NCI-H2227 (cell line): ENCODE measurements around the gene TEKT3.

ENCODE experiments used
- DNase-seq: peaks from one replicate; lab custom pipeline; 2025; ENCODE audit not compliant: unreplicated experiment; lab: John Stamatoyannopoulos, UW

TEKT3 gene

DNA sequence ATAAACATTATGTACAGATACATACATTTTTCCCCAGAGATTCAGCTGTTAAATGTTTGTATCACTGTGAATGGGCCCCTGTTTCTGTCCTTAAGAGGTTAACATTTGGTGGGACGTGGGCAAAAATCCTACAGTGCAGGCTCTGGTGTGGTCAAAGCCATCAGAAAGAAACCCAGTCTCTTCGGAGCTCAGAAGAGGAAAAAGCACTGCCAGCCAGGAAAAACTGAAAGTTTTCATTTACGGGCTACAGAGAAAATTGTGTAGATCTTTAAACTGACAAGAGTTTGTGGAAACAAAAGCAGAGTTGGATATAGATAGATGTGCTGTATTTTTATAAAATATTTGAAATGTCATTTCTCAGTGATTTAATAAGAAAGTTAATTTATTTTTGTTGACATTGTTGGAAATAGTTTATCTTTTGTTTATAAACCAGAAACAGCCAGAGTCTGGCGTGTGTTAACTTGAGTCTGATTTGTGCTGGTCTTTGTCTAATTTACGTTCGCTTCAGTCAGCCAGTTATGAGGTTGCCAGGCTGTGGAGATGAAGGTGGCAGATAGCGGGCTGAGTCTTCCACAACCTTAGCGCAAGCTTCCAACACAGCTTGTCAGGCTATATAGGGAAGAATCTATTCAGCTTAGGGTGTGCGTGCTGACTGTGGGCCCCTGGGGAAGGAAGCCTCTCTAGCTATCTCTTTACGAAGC lies 9.5 kb upstream of the TEKT3 start:
- DNase-seq: no peak

DNA sequence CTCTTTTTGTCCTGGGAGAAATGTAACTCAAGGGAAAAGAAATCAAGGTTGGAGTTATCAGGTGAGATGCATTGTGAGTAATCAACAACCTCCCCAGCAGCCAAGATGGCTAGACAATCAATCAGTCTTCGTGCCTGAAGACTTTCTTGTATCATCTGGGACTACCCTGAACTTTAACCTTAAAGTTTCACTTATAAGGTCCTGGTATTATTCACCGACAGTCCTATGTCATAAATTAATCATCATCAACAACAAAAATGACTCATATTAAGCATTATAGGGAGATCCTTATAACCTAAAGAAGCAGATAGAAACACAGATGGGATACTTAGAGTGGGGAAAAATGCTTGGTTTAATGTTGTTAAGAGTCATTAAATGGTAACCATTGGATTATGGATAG lies 7.7 kb upstream of the TEKT3 start:
- no peak for DNase-seq

- no peak for DNase-seq
Measured at GRCh38 chr17:15348021-15348420, 6.6 kb upstream of the TEKT3 start.

DNA sequence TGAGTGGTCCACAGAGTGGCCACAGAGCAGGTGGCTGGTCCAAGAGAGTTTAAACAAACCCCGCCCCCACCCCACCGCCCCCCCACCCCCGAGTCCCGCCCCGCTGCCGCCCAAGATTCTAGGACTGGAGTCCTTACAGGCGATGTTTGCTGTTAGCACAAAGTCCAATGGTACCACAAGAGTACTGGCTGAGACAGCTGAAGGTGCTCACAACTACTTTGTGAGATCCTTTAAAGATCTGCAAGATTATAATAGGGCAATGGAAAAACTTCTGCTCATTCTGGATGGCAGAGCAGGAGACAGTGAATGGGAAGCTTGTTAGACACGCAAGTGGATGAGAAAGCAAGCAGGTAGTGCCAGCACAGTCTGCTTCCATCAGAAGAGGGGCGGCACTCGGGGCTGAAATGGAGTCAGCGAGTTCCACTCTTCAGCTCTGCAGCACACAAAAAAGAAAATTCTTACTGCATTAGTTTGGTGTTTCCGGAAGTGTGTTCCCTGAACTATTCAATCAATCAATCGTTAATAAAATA lies 4.7 kb upstream of the TEKT3 start:
- DNase-seq: no peak

GRCh38 chr17:15343749-15344148 lies 2.4 kb upstream of the TEKT3 start:
- no peak for DNase-seq

- DNase-seq: no peak
Measured at GRCh38 chr17:15342460-15342859, 1.1 kb upstream of the TEKT3 start.

GRCh38 chr17:15341966-15342365 lies 569 bp upstream of the TEKT3 start:
- no peak for DNase-seq

DNA sequence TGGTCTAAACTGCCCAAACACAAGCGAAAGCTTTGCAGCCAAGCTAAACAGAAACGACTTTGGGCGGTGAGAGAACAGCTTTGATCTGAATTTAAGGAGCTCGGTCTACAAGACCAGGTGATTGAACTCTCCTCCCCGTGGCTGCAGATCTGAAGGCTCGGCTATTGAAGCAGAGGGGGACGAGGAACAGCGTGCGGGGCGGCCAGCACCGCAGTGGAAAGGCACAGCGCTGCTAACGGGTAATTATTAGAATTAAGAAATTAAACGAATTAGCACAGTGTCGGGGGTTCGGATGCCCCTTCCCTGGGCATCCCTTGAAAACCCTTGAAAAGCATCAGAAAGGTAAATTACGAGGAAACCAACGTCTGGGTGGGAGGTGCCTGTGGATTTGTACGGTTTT lies 431 bp downstream of the TEKT3 start:
- DNase-seq: no peak

DNA sequence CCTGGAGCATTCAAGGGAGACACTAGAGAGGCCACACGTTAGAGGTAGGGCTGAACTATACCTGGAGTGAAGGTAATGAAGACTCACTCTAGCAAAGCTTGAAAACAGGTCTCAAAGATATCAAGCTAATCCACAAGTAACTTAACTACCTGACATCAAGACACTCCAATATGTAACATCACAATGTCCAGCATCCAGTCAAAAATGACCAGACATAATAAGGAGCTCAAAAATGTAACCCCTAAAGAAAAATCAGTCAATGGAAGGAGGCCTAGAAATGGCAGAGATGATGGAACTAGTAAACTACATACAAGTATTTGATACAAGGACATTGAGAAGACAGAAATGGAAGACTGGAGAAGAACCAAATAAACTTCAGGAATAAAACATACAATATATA lies 6.0 kb downstream of the TEKT3 start:
- no peak for DNase-seq

GRCh38 chr17:15334266-15334665 lies 7.1 kb downstream of the TEKT3 start:
- no peak for DNase-seq

- DNase-seq: no peak
Measured at GRCh38 chr17:15332338-15332737, 9.1 kb downstream of the TEKT3 start.

DNA sequence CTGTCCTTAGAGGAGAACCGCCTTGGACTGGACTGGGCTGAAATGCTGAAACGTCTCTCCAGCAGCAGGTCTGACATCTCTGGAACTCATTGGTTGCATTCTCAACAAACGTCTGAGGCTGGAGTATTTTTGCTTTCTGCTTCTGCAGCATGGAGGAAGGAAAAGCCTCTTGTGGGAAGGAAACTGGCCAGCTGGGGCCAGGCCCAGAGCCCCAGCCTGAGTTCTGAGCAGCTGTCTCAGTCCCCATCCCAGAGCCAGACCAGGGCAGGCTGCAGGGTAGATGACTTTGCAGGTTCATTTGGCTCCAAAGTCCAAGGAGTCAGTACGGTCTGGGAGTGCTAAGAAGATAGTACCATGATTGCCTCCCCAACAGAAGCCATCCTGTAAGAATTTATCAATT lies 18.3 kb downstream of the TEKT3 start:
- DNase-seq: no peak

DNA sequence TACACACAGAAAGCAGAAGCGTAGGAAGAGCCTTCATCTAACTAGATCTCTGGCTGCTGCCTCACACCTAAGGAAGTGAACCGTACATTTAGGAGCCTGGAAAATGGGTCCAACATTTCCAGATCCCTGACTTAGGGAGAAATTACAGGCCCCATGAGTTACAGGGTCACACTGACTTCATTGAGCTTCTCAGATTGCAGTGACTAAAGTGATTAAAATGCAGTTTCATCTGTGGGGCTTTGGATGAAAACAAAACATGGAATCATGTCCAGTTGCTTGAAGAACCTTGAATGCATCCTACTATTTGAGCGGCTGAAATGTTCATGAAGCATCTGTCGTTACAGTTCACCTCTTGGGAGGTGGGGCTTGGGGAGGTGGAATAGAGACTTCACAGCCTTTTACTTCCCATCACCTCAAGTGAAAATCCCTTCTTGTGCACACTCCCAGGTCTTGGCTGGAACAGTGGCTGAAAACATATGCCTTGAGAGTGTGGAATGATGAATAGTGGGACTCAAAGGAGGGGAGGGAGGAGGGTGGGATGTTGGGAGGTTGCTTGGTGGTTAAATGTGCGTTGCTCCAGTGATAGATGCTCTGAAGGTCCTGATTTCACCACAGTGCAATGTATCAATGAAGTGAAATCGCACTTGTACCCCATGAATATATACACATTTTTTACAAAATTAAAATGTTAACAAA lies 19.7 kb downstream of the TEKT3 start:
- no peak for DNase-seq

- no peak for DNase-seq
Measured at GRCh38 chr17:15319452-15320010, 21.9 kb downstream of the TEKT3 start.

DNA sequence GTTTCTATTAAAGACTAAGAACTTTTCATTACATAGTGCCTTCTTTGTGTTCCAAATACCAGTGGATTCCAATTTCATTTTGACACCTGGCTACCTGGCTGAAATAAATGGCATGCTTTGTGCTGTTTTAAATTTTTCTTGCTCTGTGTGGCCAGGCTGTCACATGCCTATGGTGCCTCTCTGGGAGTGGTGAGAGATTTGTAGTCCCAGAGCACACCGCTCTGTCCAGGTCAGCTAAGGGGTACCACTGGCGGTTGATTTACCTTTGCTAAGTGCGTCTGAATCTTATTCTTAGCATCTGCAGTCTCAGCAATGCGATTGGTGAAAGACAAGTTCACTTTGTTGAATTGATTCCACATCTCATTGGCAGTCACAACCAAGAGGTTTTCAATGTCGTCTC lies 29.4 kb downstream of the TEKT3 start:
- no peak for DNase-seq

- no peak for DNase-seq
Measured at GRCh38 chr17:15309793-15310192, 31.6 kb downstream of the TEKT3 start.

DNA sequence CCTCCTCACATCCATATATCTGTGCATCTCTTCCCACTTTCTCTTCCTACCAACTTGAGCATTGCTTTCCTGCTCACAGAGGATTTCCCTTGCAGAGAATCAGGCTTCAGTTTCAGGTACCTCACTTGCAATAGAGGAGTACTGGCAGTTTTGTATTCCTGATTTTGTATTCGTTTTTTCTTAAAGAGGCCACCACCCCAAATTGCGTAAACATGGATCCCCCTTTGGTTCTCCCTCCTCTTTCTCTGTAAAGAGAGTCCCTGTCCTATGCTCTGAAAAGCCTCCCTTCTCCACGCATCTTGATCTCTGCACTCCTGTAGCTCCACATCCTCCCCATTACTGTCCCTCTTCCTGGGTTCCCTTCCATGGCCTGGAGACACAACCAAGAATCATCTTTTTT lies 32.2 kb downstream of the TEKT3 start:
- DNase-seq: no peak

DNA sequence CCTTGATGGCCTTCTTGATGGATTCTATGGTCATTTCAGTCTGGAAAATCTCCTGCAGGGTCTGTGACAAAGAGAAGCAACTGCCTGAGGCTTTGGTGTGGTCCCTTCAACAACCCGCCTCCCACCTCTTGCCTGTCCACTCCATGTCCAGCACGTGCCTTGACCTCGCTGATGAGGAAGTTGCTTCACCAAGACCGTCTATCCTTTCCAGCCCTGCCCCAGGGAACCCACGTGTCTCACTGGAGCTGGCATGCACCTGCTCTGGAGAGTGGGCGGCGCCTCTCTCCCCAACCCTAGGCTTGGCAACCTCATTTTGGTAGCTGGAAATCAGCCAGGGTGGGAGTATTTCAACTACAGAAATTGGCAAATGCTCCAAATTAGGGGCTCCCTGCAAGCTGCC lies 32.6 kb downstream of the TEKT3 start:
- DNase-seq: no peak

DNA sequence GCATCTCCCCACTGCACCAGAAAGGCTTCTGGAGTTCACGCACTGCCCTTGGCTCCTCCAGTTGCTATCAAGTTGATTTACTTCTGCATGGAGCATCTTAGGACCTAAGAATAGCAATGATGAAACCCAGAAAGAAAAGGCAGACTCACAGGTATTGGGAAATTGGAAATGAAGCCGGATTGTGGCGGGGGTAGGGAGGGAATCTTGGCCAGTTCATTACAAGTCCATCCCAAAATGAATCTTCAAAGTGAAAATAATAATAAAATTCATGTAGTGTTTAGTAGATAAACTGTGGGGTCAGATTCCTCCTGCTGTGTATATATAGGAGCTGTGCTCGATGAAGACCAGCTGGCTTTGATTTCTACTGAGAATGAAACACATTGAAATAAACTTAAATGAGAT lies 33.7 kb downstream of the TEKT3 start:
- no peak for DNase-seq

- DNase-seq: no peak
Measured at GRCh38 chr17:15303851-15304250, 37.5 kb downstream of the TEKT3 start.

GRCh38 chr17:15303268-15303667 lies 38.1 kb downstream of the TEKT3 start:
- no peak for DNase-seq

DNA sequence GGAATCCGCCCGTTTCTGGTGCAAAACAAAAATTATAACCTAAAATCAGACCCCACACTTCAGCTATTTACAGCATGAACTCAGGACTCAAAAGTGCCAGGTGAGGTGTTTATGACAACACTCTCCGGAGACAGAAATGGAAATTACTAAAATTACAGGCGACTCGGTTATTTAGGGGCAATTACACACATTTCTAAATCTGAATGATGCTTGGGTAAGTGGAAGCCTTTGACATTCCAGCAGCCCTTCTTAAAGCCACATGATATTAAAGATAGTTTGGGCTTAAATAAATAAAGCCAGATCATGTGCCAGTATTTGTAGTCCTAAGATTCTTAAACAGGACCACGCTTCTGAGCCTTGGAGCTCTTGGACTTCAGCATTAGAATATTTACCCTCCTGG lies 39.6 kb downstream of the TEKT3 start:
- DNase-seq: no peak
